Calu3 (cell line): ENCODE data around the gene EVL. TPM values are rescaled to one million over a fixed set of nuclear protein-coding genes. Genes with fewer than 3 reads are reported as not detected.

Experiments used
- BruUV-seq: library from RNA; stranded (reverse); fragments of 400-500 nt; replicated peaks from 2 replicates; lab custom pipeline; 2021; lab: Mats Ljungman, UMichigan
- CTCF ChIA-PET: fragments of 300-600 bp; sonication (Branson Sonifier 250); formaldehyde crosslinking; loops from one replicate; lab custom pipeline; 2022; ENCODE audit warnings: antibody characterized with exemption; lab: Charles Lee
- DNase-seq: peaks from one replicate; pipeline ENCODE4 v3.0.0; 2022
- H3K27ac Mint-ChIP-seq: one replicate; pipeline ENCODE4 v1.8.0; 2022; ENCODE audit warnings: mixed read lengths; ENCODE audit not compliant: unreplicated experiment
- H3K27me3 Mint-ChIP-seq: one replicate; pipeline ENCODE4 v1.8.0; 2022; ENCODE audit warnings: mixed read lengths; ENCODE audit not compliant: unreplicated experiment
- H3K36me3 Mint-ChIP-seq: one replicate; pipeline ENCODE4 v1.8.0; 2022; ENCODE audit warnings: mild to moderate bottlenecking, moderate library complexity, mixed read lengths; ENCODE audit not compliant: insufficient read depth, unreplicated experiment
- H3K4me1 Mint-ChIP-seq: one replicate; pipeline ENCODE4 v1.8.0; 2022; ENCODE audit warnings: mild to moderate bottlenecking, low read depth, mixed read lengths; ENCODE audit not compliant: unreplicated experiment
- H3K4me3 Mint-ChIP-seq: one replicate; pipeline ENCODE4 v1.8.0; 2022; ENCODE audit warnings: mild to moderate bottlenecking, low read depth, moderate library complexity, mixed read lengths; ENCODE audit not compliant: unreplicated experiment
- H3K9me3 Mint-ChIP-seq: one replicate; pipeline ENCODE4 v1.8.0; 2022; ENCODE audit warnings: low read depth, mixed read lengths; ENCODE audit not compliant: unreplicated experiment
- CTCF ChIP-seq: fragments of 200-600 bp; IDR thresholded peaks from one replicate; pipeline ENCODE4 v1.8.0; 2022; ENCODE audit warnings: antibody characterized with exemption; ENCODE audit not compliant: unreplicated experiment
- intact Hi-C: fragments of 100-400 bp; cut with micrococcal nuclease; formaldehyde crosslinking; loops from one replicate; pipeline ENCODE4 v1.10.0; 2022; ENCODE audit not compliant: unreplicated experiment
- total RNA-seq: library from RNA; stranded (reverse); gene quantifications from 2 replicates; pipeline ENCODE4 v1.2.3, GENCODE V29; 2022

Gene EVL
- total RNA-seq, 1 experiment from 2014 or later: 33.5 TPM

GRCh38 chr14:100056964-100057795 is 8.0 kb upstream of the EVL start:
- H3K36me3 Mint-ChIP-seq: peaks cover 5% of the 10 kb centered on the region
- BruUV-seq: no TSS peak
- no peak for TF ChIP-seq CTCF
- no peak for DNase-seq
- intact Hi-C loops: loop anchor here (1.0 kb wide), 1 partner anchor 136 kb away; no protein-coding TSS in a partner anchor
- H3K4me3 Mint-ChIP-seq: no peak overlapping the region
- H3K27me3 Mint-ChIP-seq: no peaks in the 10 kb centered on the region
- no peaks in the 10 kb centered on the region for H3K9me3 Mint-ChIP-seq
- H3K27ac Mint-ChIP-seq: no peak overlapping the region
- peaks cover 11% of the 10 kb centered on the region for H3K4me1 Mint-ChIP-seq
- CTCF ChIA-PET: interaction anchor here (0.6 to 0.8 kb wide), 2 partner anchors 60 to 142 kb away, joined by 3 to 13 read pairs; no protein-coding TSS in a partner anchor

GRCh38 chr14:100058777-100059437 is 6.3 kb upstream of the EVL start:
- Mint-ChIP-seq H3K27ac (no peak overlapping the region), H3K4me3 (no peak overlapping the region)
- TF ChIP-seq CTCF: no peak

GRCh38 chr14:100059438-100059781 is 5.8 kb upstream of the EVL start:
- Mint-ChIP-seq H3K36me3 (peaks cover 5% of the 10 kb centered on the region), H3K4me3 (no peak overlapping the region), H3K27ac (no peak overlapping the region), H3K4me1 (peaks cover 11% of the 10 kb centered on the region), H3K9me3 (no peaks in the 10 kb centered on the region), H3K27me3 (no peaks in the 10 kb centered on the region)
- intact Hi-C loops: no loop called here
- no peak for TF ChIP-seq CTCF
- CTCF ChIA-PET: interaction anchor here (0.6 to 0.8 kb wide), 2 partner anchors 15 to 26 kb away, joined by 3 read pairs; no protein-coding TSS in a partner anchor
- BruUV-seq: no TSS peak
- DNase-seq: no peak

More at GRCh38 chr14:100058777-100059437, 6.3 kb upstream of the EVL start:
- Mint-ChIP-seq H3K4me1 (peaks cover 11% of the 10 kb centered on the region), H3K9me3 (no peaks in the 10 kb centered on the region), H3K27me3 (no peaks in the 10 kb centered on the region), H3K36me3 (peaks cover 5% of the 10 kb centered on the region)
- DNase-seq: no peak
- BruUV-seq: no TSS peak
- intact Hi-C loops: no loop called here
- CTCF ChIA-PET: interaction anchor here (0.8 kb wide), 1 partner anchor 15 kb away, joined by 3 read pairs; no protein-coding TSS in a partner anchor

GRCh38 chr14:100060760-100061159 is 4.5 kb upstream of the EVL start:
- H3K27me3 Mint-ChIP-seq: no peaks in the 10 kb centered on the region
- H3K9me3 Mint-ChIP-seq: no peaks in the 10 kb centered on the region
- DNase-seq: no peak
- H3K36me3 Mint-ChIP-seq: peaks cover 5% of the 10 kb centered on the region
- no peak overlapping the region for H3K27ac Mint-ChIP-seq
- peaks cover 11% of the 10 kb centered on the region for H3K4me1 Mint-ChIP-seq
- no peak overlapping the region for H3K4me3 Mint-ChIP-seq
- no peak for TF ChIP-seq CTCF
- no TSS peak for BruUV-seq
- intact Hi-C loops: no loop called here
- CTCF ChIA-PET: no interaction called here
